Transverse colon (tissue), 4 donors: ENCODE results near the gene ZC3H4. TPM values are rescaled to one million over a fixed set of nuclear protein-coding genes. Genes with fewer than 3 reads are reported as not detected.

ENCODE experiments used
- DNase-seq: peaks from one replicate; pipeline ENCODE4 v3.0.0-alpha.2; 2019
- H3K27ac ChIP-seq, 4 donors: fragments of 200-600 bp; sonication (generic); 2 replicates each; pipeline ENCODE4 v1.5.1; 2016 to 2018; ENCODE audit warnings: inconsistent platforms in 4 of 4
- H3K27me3 ChIP-seq: fragments of 200-600 bp; sonication (generic); 2 replicates; pipeline ENCODE4 v1.5.1; 2017; ENCODE audit warnings: inconsistent platforms
- H3K36me3 ChIP-seq, 4 donors: fragments of 200-600 bp; sonication (generic); 2 replicates each; pipeline ENCODE4 v1.5.1; 2017 to 2019; ENCODE audit warnings: inconsistent platforms in 4 of 4
- H3K4me1 ChIP-seq, 4 donors: fragments of 200-600 bp; sonication (generic); 2 replicates each; pipeline ENCODE4 v1.5.1; 2017 to 2020; ENCODE audit warnings: inconsistent platforms in 4 of 4
- H3K4me3 ChIP-seq, 4 donors: fragments of 200-600 bp; sonication (generic); 1 replicate in 1 of 4; 2 replicates in 3 of 4; pipeline versions ENCODE4 v1.5.1 to v1.6.1; 2017 to 2019; ENCODE audit warnings: inconsistent platforms in 4 of 4
- H3K9me3 ChIP-seq, 2 donors: fragments of 200-600 bp; sonication (generic); 2 replicates each; pipeline ENCODE4 v1.5.1; 2017 to 2019; ENCODE audit warnings: inconsistent platforms in 2 of 2
- CTCF ChIP-seq, 5 experiments: fragments of 200-600 bp in 3 of 5; fragments of 450-650 bp in 2 of 5; sonication (generic) in 3 of 5; IDR thresholded peaks; 1 replicate in 2 of 5; 2 replicates in 3 of 5; pipeline ENCODE4 v1.5.1; 2016 to 2017; ENCODE audit warnings: antibody characterized with exemption in 5 of 5, inconsistent platforms in 3 of 5, mild to moderate bottlenecking in 2 of 5, moderate library complexity in 1 of 5
- EP300 ChIP-seq: sonication (generic); formaldehyde crosslinking; IDR thresholded peaks from one replicate; pipeline ENCODE4 v1.6.1; 2017; ENCODE audit warnings: antibody characterized with exemption, low read depth
- POLR2A ChIP-seq: fragments of 450-650 bp; IDR thresholded peaks from one replicate; pipeline ENCODE4 v1.6.1; 2016; ENCODE audit warnings: antibody characterized with exemption, mild to moderate bottlenecking, moderate library complexity
- POLR2AphosphoS5 ChIP-seq, 3 donors: sonication (generic); formaldehyde crosslinking; IDR thresholded peaks; one replicate each; pipeline ENCODE4 v1.6.1; 2016; ENCODE audit warnings: antibody characterized with exemption in 3 of 3
- WGBS, 2 donors: methylation state at CpG; one replicate each; pipeline ENCODE4 v1.1.5; 2018; ENCODE audit warnings: low coverage in 1 of 2; 5-methylcytosine and 5-hydroxymethylcytosine counted together
- in situ Hi-C, 4 donors: fragments of 200-750 bp; cut with MboI; loops; one replicate each; pipeline versions ENCODE4 v1.15.0 to v1.15.1; 2017; ENCODE audit warnings: low sequenced_read_pairs in 3 of 4, low pct_ligation_motif_present in 1 of 4, low pct_unique_long_range_greater_than_20kb in 1 of 4
- intact Hi-C: fragments of 100-400 bp; cut with DNase I; formaldehyde crosslinking; loops from one replicate; pipeline ENCODE4 v1.15.1; 2023; ENCODE audit warnings: low total_unique reads
- total RNA-seq, 4 donors: library from RNA; depleted of rRNA; stranded (reverse); fragments of >200 nt; gene quantifications; one replicate each; pipeline ENCODE4 v1.1.0, GENCODE V29; 2016

Gene ZC3H4
- total RNA-seq, 4 donors from 2014 or later, result 25.4 to 32.2 (median 28.0) TPM

- TF ChIP-seq EP300, result no peak
- TF ChIP-seq POLR2AphosphoS5 (IDR thresholded peaks at IDR 0.05), result no peak
- no peak for TF ChIP-seq POLR2A
- no peak for TF ChIP-seq CTCF (IDR thresholded peaks at IDR 0.05)
- Histone ChIP-seq H3K9me3 (no peaks in the 10 kb centered on the region), H3K36me3 (peaks cover 0 to 48% (median 26%) of the 10 kb centered on the region in 4 donors), H3K27ac (no peak overlapping the region), H3K4me3 (no peak overlapping the region), H3K27me3 (no peaks in the 10 kb centered on the region), H3K4me1 (no peaks in the 10 kb centered on the region)
- intact Hi-C loops (no loop called here), in situ Hi-C loops (no loop called here)
- no peak for DNase-seq
- WGBS, 2 donors, result 94% methylated on average over 22 of the region's 36 CpGs; no CpG with 5 or more reads in 1 of the 2 donors
These were observed 46.2 kb downstream of the ZC3H4 start for GRCh38 chr19:47067215-47067847.

GRCh38 chr19:47066376-47067214 is 47.0 kb downstream of the ZC3H4 start:
- H3K36me3 ChIP-seq, result peaks cover 0 to 41% (median 20%) of the 10 kb centered on the region in 4 donors
- in situ Hi-C loops, result no loop called here
- no peak overlapping the region for H3K27ac ChIP-seq
- H3K9me3 ChIP-seq, result no peaks in the 10 kb centered on the region
- 95% methylated on average over 56 of the region's 61 CpGs; no CpG with 5 or more reads in 1 of the 2 donors for WGBS, 2 donors
- no peaks in the 10 kb centered on the region for H3K4me1 ChIP-seq
- no peak overlapping the region for H3K4me3 ChIP-seq
- TF ChIP-seq POLR2AphosphoS5 (IDR thresholded peaks at IDR 0.05), result no peak
- no peak for TF ChIP-seq CTCF (IDR thresholded peaks at IDR 0.05)
- TF ChIP-seq POLR2A, result no peak
- no peak for TF ChIP-seq EP300
- no peaks in the 10 kb centered on the region for H3K27me3 ChIP-seq
- no peak for DNase-seq
- intact Hi-C loops, result no loop called here

- in situ Hi-C loops (no loop called here), intact Hi-C loops (no loop called here)
- H3K9me3 ChIP-seq, result no peaks in the 10 kb centered on the region
- TF ChIP-seq CTCF (IDR thresholded peaks at IDR 0.05), result no peak
- TF ChIP-seq EP300, result no peak
- TF ChIP-seq POLR2A, result no peak
- TF ChIP-seq POLR2AphosphoS5 (IDR thresholded peaks at IDR 0.05), result no peak
- no peaks in the 10 kb centered on the region for H3K4me1 ChIP-seq
- WGBS, 2 donors, result 93% methylated on average over 11 of the region's 11 CpGs; no CpG with 5 or more reads in 1 of the 2 donors
- no peak overlapping the region for H3K27ac ChIP-seq
- no peaks in the 10 kb centered on the region for H3K27me3 ChIP-seq
- peaks cover 0 to 31% (median 15%) of the 10 kb centered on the region in 4 donors for H3K36me3 ChIP-seq
- no peak for DNase-seq
- no peak overlapping the region for H3K4me3 ChIP-seq
These were observed 48.3 kb downstream of the ZC3H4 start for GRCh38 chr19:47065242-47065641.

GRCh38 chr19:47063874-47064273 is 49.7 kb downstream of the ZC3H4 start:
- Histone ChIP-seq H3K9me3 (no peaks in the 10 kb centered on the region), H3K4me1 (no peaks in the 10 kb centered on the region), H3K27ac (no peak overlapping the region), H3K27me3 (no peaks in the 10 kb centered on the region), H3K4me3 (no peak overlapping the region), H3K36me3 (peaks cover 0 to 31% (median 15%) of the 10 kb centered on the region in 4 donors)
- no peak for TF ChIP-seq EP300
- no peak for TF ChIP-seq POLR2A
- no peak for TF ChIP-seq CTCF (IDR thresholded peaks at IDR 0.05)
- no peak for TF ChIP-seq POLR2AphosphoS5 (IDR thresholded peaks at IDR 0.05)
- in situ Hi-C loops, result no loop called here
- 88 to 100% methylated on average over 1 to 6 of the region's 6 CpGs for WGBS, 2 donors
- DNase-seq, result no peak
- intact Hi-C loops, result no loop called here
